A673 (cell line): ENCODE measurements around the gene BRPF3.

Experiments
- CTCF ChIP-seq: fragments of 300-800, 200-600 bp; sonication (generic); conservative IDR thresholded peaks from 2 replicates; pipeline ENCODE4 v1.5.1; 2017; ENCODE audit warnings: low read depth, mild to moderate bottlenecking, antibody characterized with exemption, low read length, moderate library complexity, mixed read lengths
- EZH2 ChIP-seq: fragments of 200-600 bp; sonication (generic); IDR thresholded peaks from 2 replicates; pipeline ENCODE4 v1.6.1; 2017; ENCODE audit warnings: borderline replicate concordance, low read depth, mild to moderate bottlenecking, mixed read lengths, antibody characterized with exemption, low read length; ENCODE audit not compliant: poor library complexity, severe bottlenecking

DNA sequence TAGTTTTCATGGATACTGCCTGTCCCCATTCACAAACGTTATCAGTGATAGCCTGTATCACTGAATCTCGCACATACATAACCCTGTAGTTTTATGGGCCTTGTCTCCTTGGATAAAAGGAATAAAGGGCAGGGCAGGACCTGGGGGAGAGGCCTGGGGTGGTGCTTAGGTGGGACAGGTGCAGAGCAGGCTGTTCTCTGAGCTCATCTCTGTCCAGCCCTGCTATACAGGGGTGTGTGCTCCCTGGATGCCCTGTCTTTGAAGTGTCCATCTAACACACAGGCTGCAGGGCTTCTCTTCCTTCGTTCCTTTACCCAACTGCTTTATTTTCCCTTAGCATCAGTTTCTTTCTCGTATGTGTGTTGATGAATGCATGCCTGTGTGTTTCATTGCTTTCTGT lies 26.4 kb downstream of the BRPF3 start:
- TF ChIP-seq CTCF: no peak
- no peak for TF ChIP-seq EZH2
